NCI-H82 treated with DMSO at 0.1 percent for 48 hours (cell line): ENCODE measurements around the gene MROH2A.

Experiments used
- DNase-seq: peaks from one replicate; lab custom pipeline; 2025; ENCODE audit not compliant: unreplicated experiment; lab: John Stamatoyannopoulos, UW

MROH2A gene

DNA sequence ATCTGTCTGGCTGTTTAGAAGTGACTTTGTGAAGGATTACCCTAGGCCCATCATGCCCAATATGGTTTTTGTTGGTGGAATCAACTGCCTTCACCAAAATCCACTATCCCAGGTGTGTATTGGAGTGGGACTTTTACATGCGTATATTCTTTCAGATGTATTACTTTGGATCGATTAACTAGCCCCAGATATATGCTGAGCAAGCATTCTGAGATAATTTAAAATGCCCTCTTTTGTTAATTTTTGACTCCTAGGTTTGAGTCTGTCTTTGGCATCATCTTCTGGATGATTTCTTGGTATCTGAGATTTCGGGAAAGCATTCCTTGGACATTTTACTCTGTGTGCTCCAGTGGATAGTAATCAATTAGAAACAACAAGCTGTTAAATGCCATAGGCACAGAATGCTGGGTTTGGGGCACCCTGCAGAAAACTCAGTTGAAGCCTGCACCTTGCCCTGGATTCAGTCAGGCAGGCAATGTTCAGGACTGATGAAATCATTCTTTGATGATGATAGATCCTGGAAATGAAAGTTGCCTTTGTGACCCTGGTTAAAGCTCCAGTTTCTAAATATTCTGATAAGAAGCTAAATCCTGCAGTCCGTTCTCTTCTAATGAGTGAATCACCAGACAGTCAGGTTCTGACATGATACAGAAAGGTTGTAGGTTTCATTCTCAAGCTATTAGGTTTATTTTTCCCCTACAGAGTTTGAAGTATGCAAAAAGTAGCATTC is 16.9 kb upstream of the MROH2A start:
- no peak for DNase-seq

GRCh38 chr2:233764264-233764663 is 13.9 kb upstream of the MROH2A start:
- no peak for DNase-seq

DNA sequence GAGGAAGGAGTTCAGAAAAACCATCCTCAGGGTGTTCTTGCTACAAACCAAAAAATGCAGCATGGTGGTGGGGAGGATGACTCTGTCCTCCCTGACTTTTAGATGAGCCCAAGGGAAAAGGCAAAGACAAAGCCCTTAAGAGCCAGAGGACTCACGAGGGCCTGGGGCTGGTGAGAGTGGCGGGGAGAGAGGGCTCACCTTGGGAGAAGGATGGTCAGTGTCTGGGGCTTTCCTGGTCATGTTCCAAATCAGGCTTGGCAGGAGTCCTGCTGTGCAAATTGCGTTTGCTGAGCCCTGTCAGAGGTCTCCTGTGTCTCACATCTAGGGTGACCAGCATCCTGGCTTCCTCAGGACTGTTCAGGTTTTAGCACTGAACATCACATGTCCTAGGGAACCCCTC is 13.4 kb upstream of the MROH2A start:
- DNase-seq: no peak

GRCh38 chr2:233766416-233766815 is 11.7 kb upstream of the MROH2A start:
- DNase-seq: no peak

DNA sequence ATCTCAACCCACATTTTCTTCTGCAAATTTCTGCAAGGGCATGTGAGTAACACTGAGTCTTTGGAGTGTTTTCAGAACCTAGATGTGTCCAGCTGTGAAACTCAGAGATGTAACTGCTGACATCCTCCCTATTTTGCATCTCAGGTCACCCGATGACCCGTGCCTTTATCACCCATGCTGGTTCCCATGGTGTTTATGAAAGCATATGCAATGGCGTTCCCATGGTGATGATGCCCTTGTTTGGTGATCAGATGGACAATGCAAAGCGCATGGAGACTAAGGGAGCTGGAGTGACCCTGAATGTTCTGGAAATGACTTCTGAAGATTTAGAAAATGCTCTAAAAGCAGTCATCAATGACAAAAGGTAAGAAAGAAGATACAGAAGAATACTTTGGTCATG is 10.1 kb upstream of the MROH2A start:
- no peak for DNase-seq

GRCh38 chr2:233769260-233769659 is 8.9 kb upstream of the MROH2A start:
- DNase-seq: no peak

- DNase-seq: no peak
Measured at GRCh38 chr2:233772153-233772552, 6.0 kb upstream of the MROH2A start.

- no peak for DNase-seq
Measured at GRCh38 chr2:233772583-233772982, 5.5 kb upstream of the MROH2A start.

DNA sequence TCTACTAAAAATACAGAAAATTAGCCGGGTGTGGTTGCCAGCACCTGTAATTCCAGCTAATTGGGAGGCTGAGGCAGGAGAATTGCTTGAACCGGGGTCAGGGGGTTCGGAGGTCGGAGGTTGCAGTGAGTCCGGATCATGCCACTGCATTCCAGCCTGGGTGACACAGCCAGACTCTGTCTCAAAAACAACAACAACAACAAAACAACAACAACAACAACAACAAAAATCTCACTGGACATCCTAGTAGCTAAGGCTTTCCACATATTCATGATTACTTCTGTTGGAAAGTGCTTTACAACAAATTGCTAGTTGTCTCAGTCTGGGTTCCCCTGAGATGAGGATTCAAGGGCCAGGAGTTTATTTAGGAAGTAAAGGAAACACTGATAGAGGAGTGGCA is 4.3 kb upstream of the MROH2A start:
- no peak for DNase-seq

- no peak for DNase-seq
Measured at GRCh38 chr2:233775414-233775813, 2.7 kb upstream of the MROH2A start.

DNA sequence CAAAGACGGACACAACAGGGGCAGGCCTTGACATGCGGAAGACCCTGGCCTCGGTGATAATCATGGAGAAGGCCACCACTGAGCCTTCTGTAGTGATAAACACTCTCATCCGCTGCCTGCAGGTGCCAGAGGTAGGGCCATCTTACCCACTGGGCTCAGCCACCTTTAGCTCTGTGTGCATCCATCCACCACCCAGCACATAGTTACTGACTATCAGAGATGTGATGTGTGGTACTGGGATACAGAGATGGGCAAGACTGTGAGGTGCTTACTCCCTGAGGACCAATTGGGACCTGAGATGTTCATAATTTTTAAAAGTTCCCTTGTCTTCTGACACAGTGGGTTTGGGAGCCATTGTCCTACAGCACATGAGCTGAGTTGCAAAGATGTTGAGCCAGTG is 1.6 kb downstream of the MROH2A start:
- DNase-seq: no peak

- no peak for DNase-seq
Measured at GRCh38 chr2:233780771-233781170, 2.6 kb downstream of the MROH2A start.

- no peak for DNase-seq
Measured at GRCh38 chr2:233789554-233789953, 11.4 kb downstream of the MROH2A start.

- no peak for DNase-seq
Measured at GRCh38 chr2:233791151-233791882, 13.2 kb downstream of the MROH2A start.

DNA sequence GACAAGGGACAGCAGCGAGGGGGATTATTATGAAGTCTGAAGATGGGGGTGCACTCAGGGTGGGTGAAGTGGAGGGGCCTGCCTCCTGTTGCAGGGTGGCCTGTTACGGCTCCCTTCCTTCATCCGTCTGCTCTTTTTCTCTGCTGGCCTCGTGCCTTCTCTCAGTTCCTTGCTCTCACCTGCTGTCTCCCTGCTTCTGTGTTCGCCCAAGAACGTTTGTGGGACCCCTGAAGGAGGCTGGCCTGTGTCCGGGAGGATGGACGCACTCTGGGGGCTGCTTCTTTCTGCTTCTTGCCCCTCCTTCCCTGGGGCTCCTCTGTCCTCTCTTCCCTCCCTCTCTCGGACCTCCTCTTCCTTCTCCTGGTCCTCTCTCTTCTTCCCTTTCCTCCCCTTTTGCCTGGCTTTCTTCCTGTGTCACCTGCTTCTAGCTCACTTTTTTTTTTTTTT is 13.8 kb downstream of the MROH2A start:
- no peak for DNase-seq

DNA sequence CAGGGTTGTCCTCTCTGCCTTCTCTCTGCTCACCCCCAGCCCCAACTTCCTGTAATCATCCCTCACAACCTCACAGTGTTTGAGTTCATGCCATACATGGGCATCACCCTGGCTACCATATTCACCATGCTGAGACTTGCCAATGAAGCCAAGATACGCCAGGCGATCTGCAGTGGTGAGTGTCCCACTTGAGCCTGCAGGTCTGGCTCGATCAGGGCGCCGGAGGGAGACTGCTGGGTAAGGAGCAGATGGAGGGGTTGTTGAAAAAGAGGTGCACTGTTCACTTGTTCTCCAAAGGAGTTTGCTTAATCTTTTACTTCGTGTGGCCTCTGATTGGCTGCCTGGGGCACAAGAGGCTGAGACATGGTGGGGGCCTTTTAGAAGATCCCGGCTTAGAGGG is 14.6 kb downstream of the MROH2A start:
- no peak for DNase-seq

DNA sequence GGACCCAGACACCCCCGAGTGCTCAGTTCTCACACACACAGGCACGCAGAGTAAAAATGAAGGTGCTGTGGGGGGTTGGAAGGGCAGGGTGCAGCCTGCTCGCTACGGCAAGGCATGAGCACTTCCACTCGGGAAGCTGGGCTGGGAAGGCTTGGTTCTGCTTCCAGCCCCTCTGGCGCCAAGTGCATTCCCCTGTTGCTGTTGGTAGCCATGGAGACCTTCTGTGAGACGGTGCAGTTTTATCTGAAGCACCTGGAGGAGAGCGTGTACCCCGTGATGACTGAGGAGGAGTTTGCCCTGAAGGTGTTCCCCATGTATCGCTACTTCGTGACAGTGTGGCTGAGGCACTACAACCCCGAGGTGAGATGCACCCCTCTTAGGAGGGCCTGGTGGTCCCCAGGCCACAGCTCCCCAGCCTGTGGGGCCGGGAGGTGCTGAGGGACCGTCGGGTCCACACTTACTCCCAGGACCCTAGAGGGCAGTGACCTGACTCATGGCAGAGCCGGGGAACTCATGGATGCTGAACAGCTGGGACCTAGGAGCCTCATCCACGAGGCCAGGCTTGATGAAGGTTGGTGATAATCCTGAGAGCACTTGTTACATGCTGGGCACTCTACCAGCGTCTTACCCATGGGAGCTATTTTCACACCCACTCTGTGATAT is 15.5 kb downstream of the MROH2A start:
- DNase-seq: no peak

GRCh38 chr2:233794128-233794658 is 16.1 kb downstream of the MROH2A start:
- DNase-seq: no peak

DNA sequence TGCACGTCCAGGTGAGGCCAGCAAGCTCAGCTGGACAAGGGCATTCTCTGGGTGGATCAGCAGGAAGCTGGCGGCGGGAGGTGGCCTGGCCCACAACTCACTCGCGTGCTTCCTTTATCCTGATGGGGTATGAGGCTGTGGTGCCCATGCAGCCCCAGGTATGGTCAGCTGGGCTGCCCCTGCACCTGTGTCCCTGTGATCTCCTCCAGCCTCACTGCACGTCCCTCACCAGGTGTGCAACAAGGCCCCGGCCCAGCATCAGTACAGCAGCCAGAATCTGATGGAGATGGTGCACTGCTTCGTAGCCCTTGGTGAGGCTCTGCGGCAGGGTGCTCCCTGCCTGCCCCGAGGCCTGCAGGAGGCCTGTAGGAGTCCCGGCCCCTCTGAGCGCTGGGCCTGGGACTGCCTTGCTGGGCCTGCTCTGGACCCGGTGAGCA is 17.6 kb downstream of the MROH2A start:
- DNase-seq: no peak

DNA sequence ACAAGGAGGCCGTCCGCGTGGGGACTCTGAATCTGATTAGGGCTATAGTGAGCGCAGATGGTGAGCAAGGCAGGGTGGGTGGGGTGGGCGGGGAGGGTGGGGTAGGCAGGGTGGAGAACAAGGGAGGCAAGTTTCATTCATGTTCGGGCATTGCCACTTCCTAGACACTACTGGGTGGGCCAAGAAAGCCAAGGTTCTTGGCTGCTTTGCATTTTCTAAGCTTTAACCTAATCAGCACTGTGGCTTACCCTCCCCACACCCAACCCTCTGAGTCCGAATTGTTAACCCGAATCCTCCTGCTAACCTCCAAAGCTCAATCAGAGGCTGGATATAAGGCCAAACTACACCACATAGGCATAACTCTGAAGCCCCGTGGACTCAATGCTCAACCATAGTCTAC is 18.1 kb downstream of the MROH2A start:
- DNase-seq: peak; percentile 80

GRCh38 chr2:233798335-233799086 is 20.4 kb downstream of the MROH2A start:
- DNase-seq: no peak
